GM18520 (cell line): ENCODE measurements around the gene PALM.

ENCODE experiments used
- ATAC-seq: cut with Tn5 transposase; IDR thresholded peaks from one replicate; pipeline ENCODE4 v1.9.1; 2021; ENCODE audit not compliant: unreplicated experiment

PALM gene

GRCh38 chr19:778910-779653 is 70.3 kb downstream of the PALM start:
- no peak for ATAC-seq

GRCh38 chr19:780935-781334 is 72.2 kb downstream of the PALM start:
- no peak for ATAC-seq

DNA sequence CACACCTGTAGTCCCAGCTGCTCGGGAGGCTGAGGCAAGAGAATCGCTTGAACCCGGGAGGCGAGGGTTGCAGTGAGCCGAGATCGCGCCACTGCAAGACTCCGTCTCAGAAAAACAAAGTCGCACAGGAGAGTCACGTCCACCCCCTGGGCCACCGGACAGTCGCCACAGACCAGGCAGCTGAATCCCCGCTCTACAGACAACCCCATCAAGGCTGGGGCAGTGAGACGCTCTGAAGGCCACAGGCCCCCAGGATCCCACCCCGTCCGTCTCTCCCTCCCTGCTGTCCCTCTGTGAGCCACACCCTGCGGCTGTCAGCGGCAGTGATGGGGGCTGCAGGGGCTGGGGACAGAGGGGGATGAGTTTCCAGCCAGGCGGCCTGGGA is 73.1 kb downstream of the PALM start:
- ATAC-seq: no peak

GRCh38 chr19:782185-782877 is 73.6 kb downstream of the PALM start:
- no peak for ATAC-seq

GRCh38 chr19:782878-783668 is 74.3 kb downstream of the PALM start:
- no peak for ATAC-seq

GRCh38 chr19:784541-784940 is 75.8 kb downstream of the PALM start:
- no peak for ATAC-seq

GRCh38 chr19:787536-787935 is 78.8 kb downstream of the PALM start:
- no peak for ATAC-seq

- ATAC-seq: no peak
These were observed 79.9 kb downstream of the PALM start for GRCh38 chr19:788686-788982.

GRCh38 chr19:788983-789700 is 80.4 kb downstream of the PALM start:
- no peak for ATAC-seq

GRCh38 chr19:789701-790060 is 80.9 kb downstream of the PALM start:
- no peak for ATAC-seq

DNA sequence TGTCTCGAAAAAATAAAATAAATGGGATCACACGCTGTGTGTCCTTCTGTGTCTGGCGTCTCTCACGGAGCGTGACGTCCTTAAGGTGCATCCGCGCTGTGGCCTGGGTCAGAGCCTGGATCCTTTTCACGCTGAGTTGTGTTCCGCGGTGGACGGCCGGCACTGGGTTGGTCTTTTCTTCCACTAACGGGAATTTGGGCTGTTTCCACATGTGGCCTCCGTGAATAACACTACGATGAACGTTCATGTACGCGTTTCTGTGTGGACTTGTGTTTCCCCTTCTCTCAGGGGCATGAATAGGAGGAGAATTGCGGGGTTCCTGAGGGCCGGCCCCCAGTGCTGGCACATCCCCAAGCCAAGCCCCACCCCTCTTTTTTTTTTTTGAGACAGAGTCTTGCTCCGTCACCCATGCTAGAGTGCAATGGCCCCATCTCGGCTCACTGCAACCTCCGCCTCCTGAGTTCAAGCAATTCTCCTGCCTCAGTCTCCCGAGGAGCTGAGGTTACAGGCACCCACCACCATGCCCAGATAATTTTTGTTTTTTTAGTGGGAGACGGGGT is 82.4 kb downstream of the PALM start:
- ATAC-seq: no peak

DNA sequence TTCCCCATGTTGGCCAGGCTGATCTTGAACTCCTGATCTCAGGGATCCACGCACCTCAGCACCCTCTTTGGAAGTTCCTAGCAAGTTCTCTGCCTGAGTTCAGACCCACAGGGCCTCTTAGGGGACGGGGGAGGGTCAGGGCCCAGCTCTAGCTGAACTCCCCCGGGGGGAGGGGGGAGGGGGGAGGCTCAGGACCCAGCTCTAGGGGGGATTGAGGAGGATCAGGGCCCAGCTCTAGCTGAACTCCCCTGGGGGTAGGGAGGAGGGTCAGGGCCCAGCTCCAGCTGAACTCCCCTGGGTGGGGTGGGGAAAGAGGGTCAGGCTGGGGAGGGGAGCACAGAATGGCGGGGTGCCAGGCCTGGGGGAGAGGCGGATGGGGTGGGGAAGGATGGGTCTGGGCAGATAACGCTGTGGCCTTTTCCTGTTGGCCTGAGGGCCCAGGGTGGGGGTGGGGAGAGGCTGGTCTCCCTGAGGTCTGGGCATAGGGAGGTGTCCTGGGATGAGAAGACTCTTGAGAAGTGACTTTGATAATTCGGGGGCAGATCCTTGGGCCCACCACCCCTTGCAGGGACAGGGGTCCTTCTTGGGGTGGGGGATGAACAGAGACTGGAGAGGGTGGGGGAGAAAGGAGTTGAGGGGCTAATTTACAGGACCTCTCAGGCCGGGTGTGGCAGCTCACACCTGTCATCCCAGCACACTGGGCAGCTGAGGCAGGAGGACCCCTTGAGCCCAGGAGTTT is 83.0 kb downstream of the PALM start:
- no peak for ATAC-seq

DNA sequence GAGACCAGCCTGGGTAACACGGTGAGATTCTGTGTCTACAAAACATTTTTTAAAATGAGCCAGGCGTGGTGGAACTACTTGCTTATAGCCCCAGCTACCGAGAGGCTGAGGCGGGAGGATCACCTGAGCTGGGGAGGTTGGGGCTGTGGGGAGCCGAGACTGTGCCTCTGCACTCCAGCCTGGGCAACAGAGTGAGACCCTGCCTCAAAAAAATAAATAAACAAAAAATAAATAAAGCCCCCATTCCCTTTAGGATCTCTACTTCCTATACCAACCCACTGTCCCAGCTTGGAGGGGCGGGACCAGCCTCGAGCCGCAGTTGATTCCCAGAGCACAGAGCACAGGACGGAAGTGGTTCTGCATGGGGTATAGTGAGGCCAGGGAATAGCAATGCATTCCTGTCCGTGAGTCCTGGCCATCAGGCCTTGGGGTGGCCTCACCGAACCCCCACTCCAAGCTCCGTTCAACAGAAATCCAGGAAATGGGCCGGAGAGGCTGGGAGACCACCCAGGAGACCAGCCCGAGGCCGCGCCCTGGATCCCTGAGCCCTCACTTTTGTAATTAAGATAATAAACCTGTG is 83.7 kb downstream of the PALM start:
- no peak for ATAC-seq

DNA sequence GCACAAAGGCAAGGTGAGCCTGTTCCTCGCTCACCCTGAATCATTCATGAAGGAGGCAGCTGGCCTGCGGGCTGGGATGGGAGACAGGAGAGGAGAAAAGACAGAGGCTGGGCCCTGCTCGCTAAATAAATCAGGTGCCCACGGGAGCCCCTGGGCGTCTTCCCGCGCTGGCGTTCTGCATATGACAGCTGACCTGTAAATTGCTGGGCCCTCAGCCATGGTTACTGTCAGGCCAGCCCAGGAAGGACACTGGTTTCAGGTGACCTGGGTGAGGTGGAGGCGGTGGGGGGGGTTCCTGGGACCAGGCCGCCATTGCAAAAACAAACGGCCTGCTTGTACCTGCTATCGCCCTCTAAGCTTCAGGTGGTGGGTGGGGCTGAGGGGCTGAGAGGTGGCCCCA is 85.1 kb downstream of the PALM start:
- no peak for ATAC-seq

GRCh38 chr19:795073-795611 is 86.4 kb downstream of the PALM start:
- no peak for ATAC-seq

DNA sequence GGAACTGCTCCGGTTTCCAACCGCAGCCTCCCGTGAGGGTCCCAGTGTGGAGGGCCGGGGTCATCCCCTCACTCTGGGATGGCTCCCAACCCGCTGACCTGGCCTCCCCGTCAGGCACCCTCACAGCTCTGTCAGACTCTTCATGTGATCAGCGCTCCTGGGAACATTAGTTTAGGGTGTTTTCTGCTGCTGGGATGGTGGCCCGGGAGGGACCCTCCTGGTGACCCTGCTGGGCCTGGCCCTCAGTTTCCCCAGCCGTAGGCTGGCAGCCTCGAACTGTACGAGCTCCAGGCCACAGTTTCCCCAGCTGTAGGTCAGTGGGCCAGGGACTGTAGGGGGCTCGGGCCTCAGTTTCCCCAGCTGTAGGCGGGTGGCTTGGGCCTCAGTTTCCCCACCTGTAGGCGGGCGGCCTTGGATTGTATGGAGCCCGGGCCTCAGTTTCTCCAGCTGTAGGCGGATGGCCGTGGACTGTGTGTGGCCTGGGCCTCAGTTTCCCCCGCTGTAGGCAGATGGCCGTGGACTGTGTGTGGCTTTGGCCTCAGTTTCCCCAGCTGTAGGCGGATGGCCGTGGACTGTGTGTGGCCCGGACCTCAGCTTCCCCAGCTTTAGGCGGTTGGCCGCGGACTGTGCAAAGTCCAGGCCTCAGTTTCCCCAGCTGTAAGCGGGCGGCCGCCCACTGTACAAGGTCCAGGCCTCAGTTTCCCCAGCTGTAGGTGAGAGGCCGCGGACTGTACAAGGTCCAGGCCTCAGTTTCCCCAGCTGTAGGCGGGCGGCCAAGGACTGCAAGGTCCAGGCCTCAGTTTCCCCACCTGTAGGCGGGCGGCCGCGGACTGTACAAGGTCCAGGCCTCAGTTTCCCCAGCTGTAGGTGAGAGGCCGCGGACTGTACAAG is 87.2 kb downstream of the PALM start:
- no peak for ATAC-seq

GRCh38 chr19:796692-797527 is 88.2 kb downstream of the PALM start, which contains the start of gene PTBP1:
TSS of gene PTBP1 (plus strand) at chr19:797452. CDS start at chr19:797498, 46 bp downstream.
- peak; percentile 78 for ATAC-seq
